ENCODE measurements around the gene IFI27. TPM values are rescaled to one million over a fixed set of nuclear protein-coding genes. Genes with fewer than 3 reads are reported as not detected.
"Not testable (repeated sequence)": the region's sequence is repeated elsewhere in the genome, so short reads cannot be mapped to it uniquely, and the experiment has no call there.

The IFI27 gene
- 1,000 to 10,000 TPM in 1 of 4 donors, 100 to 1,000 TPM in 3; 285 to 1,264 (median 308) TPM for total RNA-seq

DNA sequence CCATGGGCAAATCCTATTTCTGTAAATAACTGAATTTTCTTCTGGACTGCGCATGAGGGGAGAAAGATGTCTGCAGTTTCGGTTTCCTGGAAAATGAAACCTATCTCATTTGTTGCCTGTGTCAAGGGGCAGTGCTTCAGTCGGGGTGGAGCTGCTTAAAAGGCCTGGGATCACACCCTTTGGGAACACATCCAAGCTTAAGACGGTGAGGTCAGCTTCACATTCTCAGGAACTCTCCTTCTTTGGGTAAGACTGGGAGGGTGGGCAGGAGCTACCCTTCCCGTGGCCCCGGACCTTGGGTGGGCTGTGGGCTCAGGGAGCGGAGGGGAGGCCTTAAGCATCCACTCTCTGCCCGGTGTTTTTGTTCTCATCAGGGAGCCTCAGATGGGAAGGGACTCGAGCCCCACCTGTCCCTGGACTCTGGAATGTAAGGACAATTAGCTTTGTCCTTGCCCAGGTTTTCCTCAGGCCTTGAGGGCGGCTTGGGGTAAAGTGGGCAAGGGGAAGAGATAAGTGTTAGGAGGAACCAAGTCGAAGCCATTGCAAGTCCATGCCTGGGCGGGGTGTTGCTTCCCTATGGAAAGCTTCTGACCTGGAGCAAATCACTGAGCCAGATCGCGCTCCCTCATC lies at the start of gene IFI27:
IFI27 (plus strand) TSS at position 185 of the 630 bp plus-strand sequence.
- ATAC-seq (ENCODE audit: low FRiP score) (peak; percentile 85), DNase-seq (ENCODE audit: low spot score) (no peak)
- TF ChIP-seq, protein P1, sequence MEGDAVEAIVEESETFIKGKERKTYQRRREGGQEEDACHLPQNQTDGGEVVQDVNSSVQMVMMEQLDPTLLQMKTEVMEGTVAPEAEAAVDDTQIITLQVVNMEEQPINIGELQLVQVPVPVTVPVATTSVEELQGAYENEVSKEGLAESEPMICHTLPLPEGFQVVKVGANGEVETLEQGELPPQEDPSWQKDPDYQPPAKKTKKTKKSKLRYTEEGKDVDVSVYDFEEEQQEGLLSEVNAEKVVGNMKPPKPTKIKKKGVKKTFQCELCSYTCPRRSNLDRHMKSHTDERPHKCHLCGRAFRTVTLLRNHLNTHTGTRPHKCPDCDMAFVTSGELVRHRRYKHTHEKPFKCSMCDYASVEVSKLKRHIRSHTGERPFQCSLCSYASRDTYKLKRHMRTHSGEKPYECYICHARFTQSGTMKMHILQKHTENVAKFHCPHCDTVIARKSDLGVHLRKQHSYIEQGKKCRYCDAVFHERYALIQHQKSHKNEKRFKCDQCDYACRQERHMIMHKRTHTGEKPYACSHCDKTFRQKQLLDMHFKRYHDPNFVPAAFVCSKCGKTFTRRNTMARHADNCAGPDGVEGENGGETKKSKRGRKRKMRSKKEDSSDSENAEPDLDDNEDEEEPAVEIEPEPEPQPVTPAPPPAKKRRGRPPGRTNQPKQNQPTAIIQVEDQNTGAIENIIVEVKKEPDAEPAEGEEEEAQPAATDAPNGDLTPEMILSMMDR (IDR thresholded peaks at IDR 0.05) = no peak

DNA sequence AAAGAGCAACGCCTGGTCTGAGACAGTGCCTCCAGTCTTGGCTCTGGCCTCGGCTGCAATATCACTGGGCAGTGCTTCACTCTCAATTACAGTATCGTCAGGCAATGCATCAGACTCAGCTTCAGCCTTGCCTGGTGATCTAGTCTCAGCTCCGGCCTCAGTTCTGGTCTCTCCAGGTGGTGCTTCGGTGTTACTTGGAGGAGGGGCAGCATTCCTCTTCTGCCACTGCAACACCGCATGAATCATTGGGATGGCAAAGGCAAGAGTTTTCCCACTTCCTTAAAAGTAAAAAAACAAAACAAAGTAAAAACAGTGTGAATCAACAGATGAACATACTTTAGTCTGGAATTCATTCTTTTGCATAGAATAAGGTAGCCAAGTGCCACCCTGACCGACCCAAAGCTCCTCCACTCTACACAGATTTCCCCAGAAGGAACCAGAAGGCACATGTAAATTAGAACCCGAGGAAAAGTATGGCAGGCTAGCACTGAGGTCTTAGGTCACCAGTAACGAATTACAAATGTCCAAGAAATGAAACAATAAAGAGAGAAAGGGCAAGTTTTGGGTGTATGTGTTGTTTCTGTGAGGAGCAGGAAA lies 48.1 kb upstream of the IFI27 start:
- DNase-seq (ENCODE audit: low spot score) = no peak
- TF ChIP-seq, protein P1 (IDR thresholded peaks at IDR 0.05) = no peak
- ATAC-seq (ENCODE audit: low FRiP score) = no peak

DNA sequence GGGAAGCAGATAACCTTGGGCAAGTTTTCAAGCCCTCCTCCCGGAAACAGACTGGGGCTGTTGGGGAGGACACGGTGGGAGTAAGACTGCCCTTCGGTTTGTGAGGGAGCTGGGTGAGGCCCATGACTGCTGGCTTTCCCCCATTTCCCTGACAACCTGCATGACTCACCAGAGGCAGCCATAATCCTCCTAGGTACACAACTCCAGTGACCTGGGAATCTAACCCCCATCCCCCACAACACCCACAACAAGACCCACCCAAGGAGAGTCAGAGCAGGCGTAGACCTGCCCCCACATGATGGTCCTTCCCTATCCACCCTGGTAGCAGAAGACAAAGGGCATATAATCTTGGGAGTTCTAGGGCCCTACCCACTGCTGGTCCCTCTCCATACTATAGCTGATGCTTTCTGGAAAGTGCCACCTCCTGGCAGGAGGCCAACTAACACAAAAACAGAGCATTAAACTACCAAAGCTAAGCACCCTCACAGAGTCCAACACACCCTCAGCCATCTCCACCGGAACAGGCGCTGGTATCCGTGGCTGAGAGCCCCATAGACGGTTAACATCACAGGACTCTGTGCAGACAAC lies 44.4 kb upstream of the IFI27 start:
- TF ChIP-seq, protein P1 (IDR thresholded peaks at IDR 0.05) = no peak
- DNase-seq (ENCODE audit: low spot score) (no peak), ATAC-seq (ENCODE audit: low FRiP score) (peak; percentile 76)

DNA sequence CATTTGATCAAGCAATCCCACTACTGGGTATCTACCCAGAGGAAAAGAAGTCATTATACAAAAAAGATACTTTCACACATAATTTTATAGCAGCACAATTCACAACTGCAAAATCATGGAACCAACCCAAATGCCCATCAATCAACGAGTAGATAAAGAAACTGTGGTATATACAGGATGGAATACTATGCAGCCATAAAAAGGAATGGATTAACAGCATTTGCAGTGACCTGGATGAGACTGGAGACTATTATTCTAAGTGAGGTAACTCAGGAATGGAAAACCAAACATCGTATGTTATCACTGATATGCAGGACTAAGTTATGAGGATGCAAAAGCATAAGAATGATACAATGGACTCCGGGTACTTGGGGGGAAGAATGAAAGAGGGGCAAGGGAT lies 38.5 kb upstream of the IFI27 start:
- ATAC-seq (ENCODE audit: low FRiP score); DNase-seq (ENCODE audit: low spot score): not testable (repeated sequence)

DNA sequence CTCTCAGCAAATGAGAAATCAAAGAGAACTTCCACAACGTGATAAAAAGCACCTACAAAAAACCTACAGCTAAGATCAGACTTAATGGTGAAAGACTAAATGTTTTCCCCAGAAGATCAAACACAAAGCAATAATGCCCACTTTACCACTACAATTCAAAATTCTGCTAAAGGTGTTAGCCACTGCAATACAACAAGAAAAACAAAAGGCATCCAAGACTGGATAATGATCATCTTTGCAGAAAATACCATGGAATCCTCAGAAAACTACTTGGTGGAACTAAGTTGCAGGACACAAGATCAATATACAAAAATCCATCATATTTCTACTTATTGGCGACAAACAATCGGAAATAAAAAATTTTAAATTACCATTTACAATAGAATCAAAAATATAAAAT lies 36.0 kb upstream of the IFI27 start:
- ATAC-seq (ENCODE audit: low FRiP score) = no peak
- DNase-seq (ENCODE audit: low spot score) = no peak

DNA sequence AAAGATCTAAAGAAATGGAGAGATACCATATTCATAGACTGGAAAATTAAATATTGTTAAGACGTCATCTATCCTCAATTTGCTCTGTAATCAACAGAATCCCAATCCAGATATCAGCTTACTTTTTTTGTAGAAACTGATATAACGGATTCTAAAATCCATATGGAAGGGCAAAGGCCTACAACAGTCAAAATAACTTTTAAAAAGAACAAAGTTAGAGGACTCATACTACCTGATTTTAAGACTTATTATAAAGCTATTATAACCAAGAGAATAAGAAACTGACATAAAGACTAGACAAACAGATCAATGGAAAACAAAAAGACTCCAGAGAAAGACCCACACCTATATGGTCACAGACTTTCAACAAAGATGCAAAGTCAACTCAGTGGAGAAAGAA lies 35.5 kb upstream of the IFI27 start:
- ATAC-seq (ENCODE audit: low FRiP score) = no peak
- TF ChIP-seq, protein P1 (IDR thresholded peaks at IDR 0.05) = no peak
- no peak for DNase-seq (ENCODE audit: low spot score)

More for the DNA sequence above, 36.0 kb upstream of the IFI27 start:
- TF ChIP-seq, protein P1 (IDR thresholded peaks at IDR 0.05) = no peak

DNA sequence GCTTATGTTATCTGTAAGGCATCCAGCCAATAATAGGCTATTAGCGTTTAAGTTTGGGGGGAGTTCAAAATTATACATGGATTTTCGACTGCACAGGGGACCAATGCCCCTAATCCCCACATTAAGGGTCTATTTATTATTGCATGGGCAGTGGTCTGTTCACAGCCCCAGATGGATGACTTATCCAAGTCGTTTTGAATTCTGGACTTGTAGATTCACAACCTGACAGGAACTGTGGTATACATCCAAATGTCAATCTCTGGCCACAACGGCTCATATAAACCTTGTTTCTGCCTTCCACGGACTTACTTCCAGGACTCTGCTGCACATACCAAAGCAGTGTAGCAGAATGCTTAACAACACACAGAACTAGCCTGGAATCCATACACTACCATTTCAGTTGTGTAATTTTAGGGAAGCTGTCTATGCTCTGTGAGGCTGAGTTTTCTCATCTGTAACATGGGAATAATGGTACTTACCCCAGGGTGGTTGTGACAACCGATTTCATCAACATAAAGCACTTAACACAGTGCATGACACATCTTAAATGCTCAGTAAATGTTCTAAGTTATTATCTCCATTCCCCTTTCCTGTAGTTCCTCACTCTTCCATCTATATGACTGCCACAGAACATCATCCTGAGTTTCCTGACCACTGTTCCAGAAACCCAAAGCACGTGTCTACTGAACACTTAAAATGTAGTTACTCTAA lies 33.3 kb upstream of the IFI27 start:
- no peak for ATAC-seq (ENCODE audit: low FRiP score)
- DNase-seq (ENCODE audit: low spot score) = no peak
- TF ChIP-seq, protein P1 (IDR thresholded peaks at IDR 0.05) = no peak
